GM18519 (cell line): ENCODE data around the gene NR0B2.
"Not testable (repeated sequence)": the region's sequence is repeated elsewhere in the genome, so short reads cannot be mapped to it uniquely, and the experiment has no call there.

Source experiments
- ATAC-seq: cut with Tn5 transposase; IDR thresholded peaks from one replicate; pipeline ENCODE4 v1.9.1; 2021; ENCODE audit warnings: mild to moderate bottlenecking, moderate library complexity; ENCODE audit not compliant: unreplicated experiment, low FRiP score

Gene NR0B2

GRCh38 chr1:26894263-26894662 is 19.5 kb downstream of the NR0B2 start:
- ATAC-seq: no peak

GRCh38 chr1:26890467-26890796 is 23.3 kb downstream of the NR0B2 start:
- no peak for ATAC-seq

- ATAC-seq: no peak
Observed at GRCh38 chr1:26889551-26890466, 24.0 kb downstream of the NR0B2 start, which contains the start of gene GPN2. TSS of gene GPN2 (minus strand) at chr1:26890283. CDS start at chr1:26890096, 187 bp downstream.

- no peak for ATAC-seq
Observed at GRCh38 chr1:26888231-26888630, 25.5 kb downstream of the NR0B2 start.

GRCh38 chr1:26887125-26887524 is 26.6 kb downstream of the NR0B2 start:
- no peak for ATAC-seq

- no peak for ATAC-seq
Observed at GRCh38 chr1:26882696-26883463, 30.9 kb downstream of the NR0B2 start.

GRCh38 chr1:26881611-26882010 is 32.2 kb downstream of the NR0B2 start:
- not testable (repeated sequence) for ATAC-seq

GRCh38 chr1:26879793-26880192 is 34.0 kb downstream of the NR0B2 start:
- ATAC-seq: no peak

- no peak for ATAC-seq
Observed at GRCh38 chr1:26877326-26877725, 36.4 kb downstream of the NR0B2 start.

GRCh38 chr1:26874896-26875295 is 38.9 kb downstream of the NR0B2 start:
- no peak for ATAC-seq

- not testable (repeated sequence) for ATAC-seq
Observed at GRCh38 chr1:26873097-26873496, 40.7 kb downstream of the NR0B2 start.

- peak; percentile 76 for ATAC-seq
Observed at GRCh38 chr1:26864610-26865480, 48.9 kb downstream of the NR0B2 start.

- ATAC-seq: no peak
Observed at GRCh38 chr1:26863685-26864077, 50.1 kb downstream of the NR0B2 start.

GRCh38 chr1:26862781-26863684 is 50.7 kb downstream of the NR0B2 start, which contains the start of gene SFN:
TSS of gene SFN (plus strand) at chr1:26863149. CDS start at chr1:26863213, 64 bp downstream.
- ATAC-seq: no peak

- no peak for ATAC-seq
Observed at GRCh38 chr1:26861889-26862378, 51.8 kb downstream of the NR0B2 start.
